Measurements from ENCODE around the gene RAB4A.

GRCh38 chr1:229272164-229273158 is 1.6 kb downstream of the RAB4A start:
- TF ChIP-seq CTCF (IDR thresholded peaks at IDR 0.05; ENCODE audit: insufficient read depth, low read length) (no peak), POLR2AphosphoS5 (IDR thresholded peaks at IDR 0.05; ENCODE audit: low read depth) (peak; percentile 41; the same call in 1 of the 2 replicates)
